Peyer's patch (tissue), 4 donors: Measurements from ENCODE around the gene TRIM2. TPM values are rescaled to one million over a fixed set of nuclear protein-coding genes. Genes with fewer than 3 reads are reported as not detected.

Source experiments
- DNase-seq, 3 donors: peaks; one replicate each; pipeline ENCODE4 v3.0.0-alpha.2; 2017 to 2019
- H3K27ac ChIP-seq, 4 donors: fragments of 200-600 bp; sonication (generic); one replicate each; pipeline ENCODE4 v1.5.1; 2016 to 2019
- H3K27me3 ChIP-seq, 2 donors: fragments of 200-600 bp; sonication (generic); one replicate each; pipeline ENCODE4 v1.5.1; 2019
- H3K36me3 ChIP-seq, 3 donors: fragments of 200-600 bp; sonication (generic); one replicate each; pipeline ENCODE4 v1.5.1; 2016 to 2019
- H3K4me1 ChIP-seq, 4 donors: fragments of 200-600 bp; sonication (generic); one replicate each; pipeline ENCODE4 v1.5.1; 2016 to 2019
- H3K4me3 ChIP-seq, 4 donors: fragments of 200-600 bp; sonication (generic); 1 replicate in 3 of 4; 2 replicates in 1 of 4; pipeline ENCODE4 v1.5.1; 2016 to 2019; ENCODE audit warnings: mild to moderate bottlenecking in 1 of 4
- H3K9me3 ChIP-seq, 4 donors: fragments of 200-600 bp; sonication (generic); one replicate each; pipeline ENCODE4 v1.5.1; 2016 to 2019; ENCODE audit warnings: mild to moderate bottlenecking in 1 of 4
- POLR2A ChIP-seq, 2 donors: fragments of 450-650 bp; IDR thresholded peaks; one replicate each; pipeline ENCODE4 v1.5.1; 2017; ENCODE audit warnings: antibody characterized with exemption in 2 of 2, mild to moderate bottlenecking in 2 of 2, moderate library complexity in 2 of 2
- total RNA-seq, 4 donors: library from RNA; depleted of rRNA; stranded (reverse); fragments of >200 nt; gene quantifications; one replicate each; pipeline ENCODE4 v1.1.0, GENCODE V29; 2016
- TF ChIP-seq, protein P1 (sequence below), 6 experiments: fragments of 450-650 bp in 4 of 6; fragments of 200-600 bp in 2 of 6; sonication (generic) in 1 of 6; IDR thresholded peaks; one replicate each; pipeline ENCODE4 v1.5.1; 2017 to 2019; ENCODE audit warnings: antibody characterized with exemption in 6 of 6, mild to moderate bottlenecking in 3 of 6, moderate library complexity in 1 of 6

Gene TRIM2
- total RNA-seq, 4 donors from 2014 or later, result 58.6 to 158 (median 144) TPM

DNA sequence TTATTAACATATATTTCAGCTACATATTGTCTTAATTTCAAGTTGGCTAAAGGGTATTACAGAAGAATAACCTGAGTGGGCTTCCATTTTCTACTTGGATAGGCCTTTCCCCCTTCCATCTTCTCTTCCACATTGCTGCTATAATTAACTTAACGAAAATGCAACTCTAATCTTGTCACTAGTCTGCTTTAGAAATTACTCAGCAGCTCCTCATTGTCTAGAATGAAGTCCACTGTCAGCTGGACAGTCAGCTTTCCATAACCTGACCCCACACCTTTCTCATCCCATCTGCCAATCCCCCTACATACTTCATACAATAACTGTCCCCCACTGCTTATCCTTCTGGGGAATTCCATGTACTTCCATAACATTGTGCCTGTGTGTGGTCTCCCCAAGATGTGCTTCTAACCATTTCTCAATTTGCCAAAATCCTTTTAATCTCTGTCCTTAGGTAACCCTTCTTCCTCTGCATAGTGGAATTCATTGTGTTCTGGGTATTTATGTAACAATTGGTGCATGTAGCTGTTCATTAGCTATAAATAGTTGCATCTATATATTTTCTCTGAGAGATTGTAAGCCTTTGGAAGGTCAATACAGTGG, 145.1 kb downstream of the TRIM2 start:
- Histone ChIP-seq H3K9me3 (no peaks in the 10 kb centered on the region), H3K4me3 (no peak overlapping the region), H3K36me3 (no peaks in the 10 kb centered on the region), H3K27ac (no peak overlapping the region), H3K27me3 (no peaks in the 10 kb centered on the region), H3K4me1 (no peaks in the 10 kb centered on the region)
- no peak for DNase-seq
- no peak for TF ChIP-seq POLR2A (IDR thresholded peaks at IDR 0.05)
- TF ChIP-seq, protein P1, sequence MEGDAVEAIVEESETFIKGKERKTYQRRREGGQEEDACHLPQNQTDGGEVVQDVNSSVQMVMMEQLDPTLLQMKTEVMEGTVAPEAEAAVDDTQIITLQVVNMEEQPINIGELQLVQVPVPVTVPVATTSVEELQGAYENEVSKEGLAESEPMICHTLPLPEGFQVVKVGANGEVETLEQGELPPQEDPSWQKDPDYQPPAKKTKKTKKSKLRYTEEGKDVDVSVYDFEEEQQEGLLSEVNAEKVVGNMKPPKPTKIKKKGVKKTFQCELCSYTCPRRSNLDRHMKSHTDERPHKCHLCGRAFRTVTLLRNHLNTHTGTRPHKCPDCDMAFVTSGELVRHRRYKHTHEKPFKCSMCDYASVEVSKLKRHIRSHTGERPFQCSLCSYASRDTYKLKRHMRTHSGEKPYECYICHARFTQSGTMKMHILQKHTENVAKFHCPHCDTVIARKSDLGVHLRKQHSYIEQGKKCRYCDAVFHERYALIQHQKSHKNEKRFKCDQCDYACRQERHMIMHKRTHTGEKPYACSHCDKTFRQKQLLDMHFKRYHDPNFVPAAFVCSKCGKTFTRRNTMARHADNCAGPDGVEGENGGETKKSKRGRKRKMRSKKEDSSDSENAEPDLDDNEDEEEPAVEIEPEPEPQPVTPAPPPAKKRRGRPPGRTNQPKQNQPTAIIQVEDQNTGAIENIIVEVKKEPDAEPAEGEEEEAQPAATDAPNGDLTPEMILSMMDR (IDR thresholded peaks at IDR 0.05), result no peak

DNA sequence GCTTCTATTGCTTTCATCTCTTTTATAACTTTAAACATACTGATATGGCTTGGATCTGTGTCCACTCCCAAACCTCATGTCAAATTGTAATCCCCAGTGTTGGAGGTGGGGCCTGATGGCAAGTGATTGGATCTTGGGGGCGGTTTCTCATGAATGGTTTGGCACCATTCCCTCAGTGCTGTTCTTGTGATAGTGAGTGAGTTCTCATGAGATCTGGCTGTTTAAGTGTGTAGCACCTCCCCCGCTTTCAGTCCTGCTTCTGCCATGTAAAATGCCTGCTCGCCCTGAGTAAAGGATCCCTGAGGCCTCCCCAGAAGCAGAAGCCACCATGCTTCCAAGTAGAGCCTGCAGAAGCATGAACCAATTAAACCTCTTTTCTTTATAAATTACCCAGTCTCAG, 157.9 kb downstream of the TRIM2 start:
- H3K4me3 ChIP-seq, result no peak overlapping the region
- no peak for TF ChIP-seq POLR2A (IDR thresholded peaks at IDR 0.05)
- TF ChIP-seq, protein P1 (IDR thresholded peaks at IDR 0.05), result no peak
- no peaks in the 10 kb centered on the region for H3K27me3 ChIP-seq
- H3K9me3 ChIP-seq, result no peaks in the 10 kb centered on the region
- no peaks in the 10 kb centered on the region for H3K36me3 ChIP-seq
- no peak for DNase-seq
- no peaks in the 10 kb centered on the region for H3K4me1 ChIP-seq
- H3K27ac ChIP-seq, result no peak overlapping the region

DNA sequence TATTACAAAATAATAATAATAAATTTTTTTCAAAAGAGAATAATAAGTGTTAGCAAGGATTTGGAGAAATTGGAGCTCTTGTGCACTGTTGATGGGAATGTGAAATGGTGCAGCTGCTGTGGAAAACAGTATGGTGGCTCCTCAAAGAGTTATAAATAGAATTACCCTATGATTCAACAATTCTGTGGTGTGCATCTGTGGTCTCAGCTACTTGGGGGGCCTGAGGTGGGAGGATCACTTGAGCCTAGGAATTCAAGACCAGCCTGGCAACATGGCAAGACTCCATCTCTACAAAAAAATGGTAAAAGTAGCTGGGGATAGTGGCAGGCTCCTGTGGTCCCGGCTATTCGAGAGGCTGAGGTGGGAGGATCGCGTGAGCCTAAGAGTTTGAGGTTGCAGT, 159.8 kb downstream of the TRIM2 start:
- H3K36me3 ChIP-seq, result no peaks in the 10 kb centered on the region
- no peaks in the 10 kb centered on the region for H3K27me3 ChIP-seq
- TF ChIP-seq, protein P1 (IDR thresholded peaks at IDR 0.05), result no peak
- TF ChIP-seq POLR2A (IDR thresholded peaks at IDR 0.05), result no peak
- H3K4me1 ChIP-seq, result no peaks in the 10 kb centered on the region
- DNase-seq, result no peak
- no peak overlapping the region for H3K4me3 ChIP-seq
- H3K27ac ChIP-seq, result no peak overlapping the region
- H3K9me3 ChIP-seq, result no peaks in the 10 kb centered on the region

DNA sequence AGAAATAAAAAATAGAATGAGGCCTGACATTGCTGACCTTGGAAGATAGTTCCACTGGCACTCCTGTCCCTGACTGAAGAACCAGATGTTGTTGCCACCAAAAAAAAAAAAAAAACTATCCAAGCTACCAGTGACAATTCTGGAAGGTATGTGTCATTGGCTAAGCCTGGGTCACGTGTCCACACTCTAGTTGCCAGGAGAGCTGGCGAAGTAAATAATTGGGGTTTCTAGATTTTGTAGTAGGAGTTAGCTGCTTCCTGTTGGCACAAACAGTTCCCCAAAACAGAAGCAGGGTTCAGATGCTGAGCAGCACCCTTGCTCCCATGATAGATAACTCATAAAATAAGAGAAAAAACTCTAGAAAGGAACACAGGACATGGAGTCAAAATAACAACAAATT, 160.8 kb downstream of the TRIM2 start:
- Histone ChIP-seq H3K4me1 (no peaks in the 10 kb centered on the region), H3K4me3 (no peak overlapping the region), H3K36me3 (no peaks in the 10 kb centered on the region), H3K27me3 (no peaks in the 10 kb centered on the region), H3K9me3 (no peaks in the 10 kb centered on the region), H3K27ac (no peak overlapping the region)
- DNase-seq, result no peak
- TF ChIP-seq POLR2A (IDR thresholded peaks at IDR 0.05), result no peak
- TF ChIP-seq, protein P1 (IDR thresholded peaks at IDR 0.05), result no peak

DNA sequence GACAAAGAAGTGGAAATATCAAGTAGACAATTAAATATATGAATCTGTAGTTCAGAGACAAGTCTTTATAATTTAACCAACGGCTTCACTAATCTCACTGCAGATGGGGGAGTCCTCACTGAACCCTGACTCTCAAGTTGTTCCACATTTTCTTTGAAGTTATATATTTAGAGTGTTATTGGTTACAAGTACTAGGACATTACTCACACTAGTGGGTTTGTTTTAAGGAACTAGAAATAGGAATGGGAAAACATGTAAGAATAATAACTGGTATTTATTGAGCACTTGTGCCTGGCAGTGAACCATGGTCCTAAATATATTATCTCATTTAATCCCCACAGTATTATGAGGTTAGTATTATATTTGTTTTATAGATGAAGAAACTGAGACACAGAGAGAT, 162.2 kb downstream of the TRIM2 start:
- DNase-seq, result no peak
- Histone ChIP-seq H3K27ac (no peak overlapping the region), H3K27me3 (no peaks in the 10 kb centered on the region), H3K9me3 (no peaks in the 10 kb centered on the region), H3K36me3 (no peaks in the 10 kb centered on the region), H3K4me3 (no peak overlapping the region), H3K4me1 (no peaks in the 10 kb centered on the region)
- TF ChIP-seq, protein P1 (IDR thresholded peaks at IDR 0.05), result no peak
- TF ChIP-seq POLR2A (IDR thresholded peaks at IDR 0.05), result no peak

DNA sequence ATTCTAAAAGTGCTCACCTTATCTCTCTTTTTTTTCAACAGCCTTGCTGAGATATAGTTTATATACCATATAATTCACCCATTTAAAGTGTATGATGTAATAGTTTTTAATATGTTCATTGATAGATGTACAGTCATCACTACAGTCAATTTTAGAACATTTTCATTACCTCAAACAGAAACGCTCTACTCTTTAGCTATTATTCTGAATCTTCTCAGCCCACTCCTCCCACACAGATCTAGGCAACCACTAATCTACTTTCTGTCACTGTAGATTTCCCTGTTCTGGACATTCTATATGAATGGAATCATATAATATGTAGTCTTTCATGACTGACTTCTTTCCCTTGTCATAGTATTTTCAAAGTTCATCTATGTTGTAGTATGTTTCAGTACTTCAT, 162.8 kb downstream of the TRIM2 start:
- H3K36me3 ChIP-seq, result no peaks in the 10 kb centered on the region
- H3K4me1 ChIP-seq, result no peaks in the 10 kb centered on the region
- DNase-seq, result no peak
- H3K27me3 ChIP-seq, result no peaks in the 10 kb centered on the region
- no peaks in the 10 kb centered on the region for H3K9me3 ChIP-seq
- no peak for TF ChIP-seq POLR2A (IDR thresholded peaks at IDR 0.05)
- TF ChIP-seq, protein P1 (IDR thresholded peaks at IDR 0.05), result no peak
- no peak overlapping the region for H3K27ac ChIP-seq
- no peak overlapping the region for H3K4me3 ChIP-seq
